ENCODE data around the gene GSN.

Gene GSN

DNA sequence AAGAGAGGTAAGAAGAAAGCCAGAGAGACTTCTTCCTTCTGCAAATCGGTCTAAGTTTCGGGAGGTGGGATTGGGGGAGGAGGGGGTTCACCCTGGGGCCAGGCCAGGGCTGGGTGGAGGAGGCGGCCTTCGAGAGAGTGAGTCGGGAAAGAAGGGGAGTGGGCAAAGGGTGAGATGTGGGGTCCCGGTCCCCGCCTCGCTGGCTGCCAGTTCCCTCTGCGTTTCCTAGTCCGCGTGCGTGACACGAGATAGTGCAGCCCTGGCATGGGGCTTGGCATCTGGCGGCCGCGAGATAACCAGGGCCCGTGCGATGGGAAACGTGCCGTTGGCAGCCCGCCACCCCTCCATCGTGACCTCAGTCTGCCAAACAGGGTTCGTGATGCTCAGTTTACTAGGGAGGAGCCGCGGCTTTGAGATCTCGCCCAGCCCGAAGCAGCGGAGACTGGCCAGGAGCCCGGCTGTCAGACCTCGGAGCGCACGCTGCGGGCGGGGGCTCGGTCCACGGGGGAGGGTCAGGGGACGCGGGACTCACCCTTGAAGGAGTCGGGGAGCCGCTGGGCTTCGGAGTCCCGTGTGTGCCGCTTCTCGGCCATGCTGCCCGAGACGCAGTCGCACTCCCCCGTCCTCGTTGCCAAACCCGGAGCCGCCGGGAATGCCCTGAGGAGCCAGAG is 101.8 kb downstream of the GSN start, which contains the start of gene STOM:
STOM (minus strand) TSS at position 656 of the 671 bp plus-strand sequence; CDS start at position 593, 63 bp downstream.
- Histone ChIP-seq H3K27me3 (ENCODE audit: insufficient read depth, low read length, poor library complexity, severe bottlenecking) (no peaks in the 10 kb centered on the region), H3K36me3 (ENCODE audit: insufficient read depth, low read length) (no peaks in the 10 kb centered on the region)
- TF ChIP-seq, protein P1, sequence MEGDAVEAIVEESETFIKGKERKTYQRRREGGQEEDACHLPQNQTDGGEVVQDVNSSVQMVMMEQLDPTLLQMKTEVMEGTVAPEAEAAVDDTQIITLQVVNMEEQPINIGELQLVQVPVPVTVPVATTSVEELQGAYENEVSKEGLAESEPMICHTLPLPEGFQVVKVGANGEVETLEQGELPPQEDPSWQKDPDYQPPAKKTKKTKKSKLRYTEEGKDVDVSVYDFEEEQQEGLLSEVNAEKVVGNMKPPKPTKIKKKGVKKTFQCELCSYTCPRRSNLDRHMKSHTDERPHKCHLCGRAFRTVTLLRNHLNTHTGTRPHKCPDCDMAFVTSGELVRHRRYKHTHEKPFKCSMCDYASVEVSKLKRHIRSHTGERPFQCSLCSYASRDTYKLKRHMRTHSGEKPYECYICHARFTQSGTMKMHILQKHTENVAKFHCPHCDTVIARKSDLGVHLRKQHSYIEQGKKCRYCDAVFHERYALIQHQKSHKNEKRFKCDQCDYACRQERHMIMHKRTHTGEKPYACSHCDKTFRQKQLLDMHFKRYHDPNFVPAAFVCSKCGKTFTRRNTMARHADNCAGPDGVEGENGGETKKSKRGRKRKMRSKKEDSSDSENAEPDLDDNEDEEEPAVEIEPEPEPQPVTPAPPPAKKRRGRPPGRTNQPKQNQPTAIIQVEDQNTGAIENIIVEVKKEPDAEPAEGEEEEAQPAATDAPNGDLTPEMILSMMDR (conservative IDR thresholded peaks at IDR 0.05; ENCODE audit: low read length) = no peak
- TF ChIP-seq EZH2phosphoT487 (IDR thresholded peaks at IDR 0.05; ENCODE audit: borderline replicate concordance) = no peak

DNA sequence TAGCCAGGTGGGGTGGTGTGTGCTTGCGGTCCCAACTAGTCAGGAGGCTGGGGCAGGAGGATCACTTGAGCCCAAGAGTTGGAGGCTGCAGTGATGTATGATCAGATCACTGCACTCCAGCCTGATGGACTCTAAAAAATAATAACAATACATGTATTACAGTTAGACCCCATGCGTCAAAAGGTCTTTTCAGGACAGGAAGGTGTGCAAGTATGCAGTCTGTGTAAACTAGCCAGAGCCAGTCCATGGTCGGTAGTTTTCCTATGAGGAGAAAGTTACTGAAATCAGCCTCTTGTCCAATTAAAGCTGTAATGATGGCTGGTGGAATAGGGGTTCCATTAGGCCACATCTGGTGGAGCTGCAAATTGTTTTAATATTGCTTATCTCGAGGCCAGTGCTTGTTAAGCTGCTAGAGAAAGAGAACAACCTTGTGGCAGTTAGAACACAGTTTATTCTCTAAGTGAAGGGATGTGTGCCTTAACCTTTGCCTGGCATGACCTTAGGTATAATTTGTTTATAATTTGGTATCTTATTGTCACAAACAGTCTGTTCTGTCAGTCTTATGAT is 103.6 kb downstream of the GSN start:
- no peak overlapping the region for H3K9ac ChIP-seq (ENCODE audit: low read depth, low read length, poor library complexity, severe bottlenecking)
- no peak overlapping the region for H3K4me3 ChIP-seq (ENCODE audit: low read length, poor library complexity, severe bottlenecking)
- H3K4me2 ChIP-seq (ENCODE audit: low read depth, low read length, poor library complexity, severe bottlenecking) = no peak overlapping the region
- no peak for TF ChIP-seq EZH2phosphoT487 (IDR thresholded peaks at IDR 0.05; ENCODE audit: borderline replicate concordance)
- TF ChIP-seq, protein P1 (conservative IDR thresholded peaks at IDR 0.05; ENCODE audit: low read length) = no peak
- no peaks in the 10 kb centered on the region for H3K9me2 ChIP-seq (replicated peaks; ENCODE audit: low read depth, low read length)
- H3K79me2 ChIP-seq (ENCODE audit: insufficient read depth, low read length) = no peaks in the 10 kb centered on the region
- peaks cover 5% of the 10 kb centered on the region for H3K4me1 ChIP-seq (ENCODE audit: insufficient read depth, low read length, poor library complexity, severe bottlenecking)
- no peak overlapping the region for H2AFZ ChIP-seq (ENCODE audit: low read length)
- no peaks in the 10 kb centered on the region for H3F3A ChIP-seq (ENCODE audit: low read depth)
- no peaks in the 10 kb centered on the region for H4K20me1 ChIP-seq (ENCODE audit: insufficient read depth, low read length, poor library complexity, severe bottlenecking)
- H3K27me3 ChIP-seq (ENCODE audit: insufficient read depth, low read length, poor library complexity, severe bottlenecking) = no peaks in the 10 kb centered on the region
- H3K36me3 ChIP-seq (ENCODE audit: insufficient read depth, low read length) = no peaks in the 10 kb centered on the region
- H3K9me3 ChIP-seq (ENCODE audit: insufficient read depth, low read depth, low read length) = no peaks in the 10 kb centered on the region

More for the DNA sequence above, 101.8 kb downstream of the GSN start, which contains the start of gene STOM:
- Histone ChIP-seq H3K4me1 (ENCODE audit: insufficient read depth, low read length, poor library complexity, severe bottlenecking) (peaks cover 5% of the 10 kb centered on the region), H3F3A (ENCODE audit: low read depth) (no peaks in the 10 kb centered on the region), H3K4me2 (ENCODE audit: low read depth, low read length, poor library complexity, severe bottlenecking) (no peak within 1 kb of the TSS), H3K9me3 (ENCODE audit: insufficient read depth, low read depth, low read length) (no peaks in the 10 kb centered on the region), H3K9me2 (replicated peaks; ENCODE audit: low read depth, low read length) (no peaks in the 10 kb centered on the region), H4K20me1 (ENCODE audit: insufficient read depth, low read length, poor library complexity, severe bottlenecking) (no peaks in the 10 kb centered on the region), H3K9ac (ENCODE audit: low read depth, low read length, poor library complexity, severe bottlenecking) (no peak within 1 kb of the TSS), H3K79me2 (ENCODE audit: insufficient read depth, low read length) (no peaks in the 10 kb centered on the region), H3K4me3 (ENCODE audit: low read length, poor library complexity, severe bottlenecking) (no peak within 1 kb of the TSS), H2AFZ (ENCODE audit: low read length) (no peak within 1 kb of the TSS)

DNA sequence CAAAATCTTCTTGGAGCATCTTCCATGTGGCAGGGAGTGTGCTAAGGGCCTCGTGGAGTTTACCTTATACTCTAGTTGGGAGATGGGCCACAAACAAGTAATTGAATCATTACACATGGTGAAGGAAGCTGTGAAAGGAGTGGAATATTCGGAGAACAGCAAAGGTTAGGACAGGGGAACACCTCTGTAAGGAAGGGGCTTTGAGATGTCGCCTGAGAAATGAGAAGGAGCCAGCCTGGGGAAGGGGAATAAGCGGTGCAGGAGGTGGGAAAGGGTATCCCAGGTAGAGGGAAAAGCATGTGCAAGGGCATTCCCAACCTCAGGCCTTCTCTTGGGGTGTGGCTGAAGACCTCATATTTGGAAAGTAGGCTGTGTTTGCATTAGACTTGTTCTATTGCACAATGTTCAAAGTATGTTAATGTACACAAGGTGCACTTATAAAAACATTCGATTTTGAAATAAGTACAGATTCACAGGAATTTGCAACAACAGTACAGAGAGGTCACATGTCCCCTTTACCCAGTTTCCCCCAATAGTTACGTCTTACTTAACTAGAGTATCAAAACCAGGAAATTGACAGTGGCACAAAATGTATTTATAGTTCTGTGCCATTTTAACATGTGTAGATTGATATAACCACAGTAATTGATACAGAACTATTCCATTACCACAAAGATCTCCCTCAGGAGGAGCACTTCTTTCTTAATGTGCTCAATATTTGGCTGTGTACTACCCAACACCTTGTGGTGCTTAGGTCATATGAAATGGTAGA is 104.5 kb downstream of the GSN start:
- Histone ChIP-seq H3K4me3 (ENCODE audit: low read length, poor library complexity, severe bottlenecking) (no peak overlapping the region), H4K20me1 (ENCODE audit: insufficient read depth, low read length, poor library complexity, severe bottlenecking) (no peaks in the 10 kb centered on the region), H3F3A (ENCODE audit: low read depth) (no peaks in the 10 kb centered on the region), H3K36me3 (ENCODE audit: insufficient read depth, low read length) (no peaks in the 10 kb centered on the region), H2AFZ (ENCODE audit: low read length) (no peak overlapping the region), H3K27me3 (ENCODE audit: insufficient read depth, low read length, poor library complexity, severe bottlenecking) (no peaks in the 10 kb centered on the region), H3K9me3 (ENCODE audit: insufficient read depth, low read depth, low read length) (no peaks in the 10 kb centered on the region), H3K9me2 (replicated peaks; ENCODE audit: low read depth, low read length) (no peaks in the 10 kb centered on the region), H3K79me2 (ENCODE audit: insufficient read depth, low read length) (no peaks in the 10 kb centered on the region), H3K4me2 (ENCODE audit: low read depth, low read length, poor library complexity, severe bottlenecking) (no peak overlapping the region), H3K9ac (ENCODE audit: low read depth, low read length, poor library complexity, severe bottlenecking) (no peak overlapping the region), H3K4me1 (ENCODE audit: insufficient read depth, low read length, poor library complexity, severe bottlenecking) (peaks cover 5% of the 10 kb centered on the region)
- TF ChIP-seq, protein P1 (conservative IDR thresholded peaks at IDR 0.05; ENCODE audit: low read length) = no peak
